Measurements from ENCODE around the gene TNKS1BP1. TPM values are rescaled to one million over a fixed set of nuclear protein-coding genes. Genes with fewer than 3 reads are reported as not detected.

TNKS1BP1 gene
- total and polyA plus RNA-seq, 4 experiments from 2014 or later = 0.52 to 23.7 (median 10.9) TPM

GRCh38 chr11:57273448-57274058, 51.2 kb downstream of the TNKS1BP1 start:
- Histone ChIP-seq H3K27ac (ENCODE audit: low read depth, low read length) (no peak overlapping the region), H3K4me3 (ENCODE audit: low read length in 2 of 2) (no peak overlapping the region), H3K4me1 (ENCODE audit: insufficient read depth, low read length) (no peaks in the 10 kb centered on the region), H3K36me3 (ENCODE audit: insufficient read depth, low read length) (no peaks in the 10 kb centered on the region), H3K9me3 (ENCODE audit: control insufficient read depth in 1 of 2, low read length in 2 of 2) (no peaks in the 10 kb centered on the region), H3K27me3 (ENCODE audit: insufficient read depth, low read length) (peaks cover 4% of the 10 kb centered on the region)
- peaks cover 4 to 20% (median 9%) of the 10 kb centered on the region in 8 donors for H3K9me3 Mint-ChIP-seq
- ChIA-PET CTCF (ENCODE audit: partially characterized antibody) (interaction anchor here (1.2 kb wide), 1 partner anchor 24 kb away, joined by 5 read pairs; no protein-coding TSS in a partner anchor), POLR2A (ENCODE audit: partially characterized antibody) (no interaction called here)
- intact Hi-C loops (cut with micrococcal nuclease) = no loop called here
- DNase-seq = no peak
- peaks cover 3 to 6% (median 4%) of the 10 kb centered on the region in 4 donors for H3K4me1 Mint-ChIP-seq
- H3K4me3 Mint-ChIP-seq = no peak overlapping the region
- no peaks in the 10 kb centered on the region for H3K36me3 Mint-ChIP-seq
- H3K27me3 Mint-ChIP-seq = peaks cover 18 to 21% of the 10 kb centered on the region in 2 donors
- no peak overlapping the region for H3K27ac Mint-ChIP-seq

GRCh38 chr11:57269571-57270021, 55.2 kb downstream of the TNKS1BP1 start:
- no peak for DNase-seq
- H3K27me3 Mint-ChIP-seq = peaks cover 11 to 12% of the 10 kb centered on the region in 2 donors
- intact Hi-C loops (cut with micrococcal nuclease) = no loop called here
- peaks cover 7 to 39% (median 22%) of the 10 kb centered on the region in 8 donors for H3K9me3 Mint-ChIP-seq
- POLR2A ChIA-PET (ENCODE audit: partially characterized antibody) = no interaction called here
- H3K9me3 ChIP-seq (ENCODE audit: control insufficient read depth in 1 of 2, low read length in 2 of 2) = no peaks in the 10 kb centered on the region
- H3K4me1 ChIP-seq (ENCODE audit: insufficient read depth, low read length) = no peaks in the 10 kb centered on the region
- no peak overlapping the region for H3K27ac ChIP-seq (ENCODE audit: low read depth, low read length)
- no peaks in the 10 kb centered on the region for H3K36me3 Mint-ChIP-seq
- no peak overlapping the region for H3K4me3 Mint-ChIP-seq
- H3K4me1 Mint-ChIP-seq = no peaks in the 10 kb centered on the region
- no peak overlapping the region for H3K27ac Mint-ChIP-seq
- CTCF ChIA-PET (ENCODE audit: partially characterized antibody) = interaction anchor here (0.9 to 1.3 kb wide), 2 partner anchors 9 to 20 kb away, joined by 3 read pairs; no protein-coding TSS in a partner anchor
- H3K36me3 ChIP-seq (ENCODE audit: insufficient read depth, low read length) = no peaks in the 10 kb centered on the region
- no peak overlapping the region for H3K4me3 ChIP-seq (ENCODE audit: low read length in 2 of 2)
- H3K27me3 ChIP-seq (ENCODE audit: insufficient read depth, low read length) = no peaks in the 10 kb centered on the region

- H3K4me1 Mint-ChIP-seq = no peaks in the 10 kb centered on the region
- CTCF ChIA-PET (ENCODE audit: partially characterized antibody) = interaction anchor here (1.6 kb wide), 1 partner anchor 16 kb away, joined by 4 read pairs; no protein-coding TSS in a partner anchor
- no peak for DNase-seq
- H3K36me3 ChIP-seq (ENCODE audit: insufficient read depth, low read length) = no peaks in the 10 kb centered on the region
- H3K27ac Mint-ChIP-seq = no peak overlapping the region
- intact Hi-C loops (cut with micrococcal nuclease) = no loop called here
- no peaks in the 10 kb centered on the region for H3K27me3 ChIP-seq (ENCODE audit: insufficient read depth, low read length)
- H3K27ac ChIP-seq (ENCODE audit: low read depth, low read length) = no peak overlapping the region
- H3K4me3 ChIP-seq (ENCODE audit: low read length in 2 of 2) = no peak overlapping the region
- H3K4me1 ChIP-seq (ENCODE audit: insufficient read depth, low read length) = no peaks in the 10 kb centered on the region
- POLR2A ChIA-PET (ENCODE audit: partially characterized antibody) = no interaction called here
- no peak overlapping the region for H3K4me3 Mint-ChIP-seq
- H3K9me3 ChIP-seq (ENCODE audit: control insufficient read depth in 1 of 2, low read length in 2 of 2) = no peaks in the 10 kb centered on the region
- H3K9me3 Mint-ChIP-seq = peaks cover 2 to 24% (median 15%) of the 10 kb centered on the region in 8 donors
- peaks cover 9 to 11% of the 10 kb centered on the region in 2 donors for H3K27me3 Mint-ChIP-seq
- H3K36me3 Mint-ChIP-seq = peaks cover 0 to 4% of the 10 kb centered on the region in 2 donors
Observed at GRCh38 chr11:57266157-57266556, 58.6 kb downstream of the TNKS1BP1 start.

GRCh38 chr11:57263351-57263750, 61.4 kb downstream of the TNKS1BP1 start:
- Mint-ChIP-seq H3K27me3 (peaks cover 13 to 14% of the 10 kb centered on the region in 2 donors), H3K27ac (no peak overlapping the region), H3K4me3 (no peak overlapping the region), H3K4me1 (no peaks in the 10 kb centered on the region), H3K9me3 (peaks cover 2 to 24% (median 14%) of the 10 kb centered on the region in 8 donors), H3K36me3 (peaks cover 0 to 4% of the 10 kb centered on the region in 2 donors)
- intact Hi-C loops (cut with micrococcal nuclease) = no loop called here
- no peaks in the 10 kb centered on the region for H3K4me1 ChIP-seq (ENCODE audit: insufficient read depth, low read length)
- H3K36me3 ChIP-seq (ENCODE audit: insufficient read depth, low read length) = no peaks in the 10 kb centered on the region
- ChIA-PET CTCF (ENCODE audit: partially characterized antibody) (interaction anchor here (0.7 kb wide), 1 partner anchor 14 kb away, joined by 4 read pairs; no protein-coding TSS in a partner anchor), POLR2A (ENCODE audit: partially characterized antibody) (no interaction called here)
- no peaks in the 10 kb centered on the region for H3K9me3 ChIP-seq (ENCODE audit: control insufficient read depth in 1 of 2, low read length in 2 of 2)
- DNase-seq = no peak
- no peak overlapping the region for H3K27ac ChIP-seq (ENCODE audit: low read depth, low read length)
- H3K27me3 ChIP-seq (ENCODE audit: insufficient read depth, low read length) = no peaks in the 10 kb centered on the region
- H3K4me3 ChIP-seq (ENCODE audit: low read length in 2 of 2) = no peak overlapping the region

GRCh38 chr11:57262157-57262556, 62.6 kb downstream of the TNKS1BP1 start:
- Histone ChIP-seq H3K27me3 (ENCODE audit: insufficient read depth, low read length) (no peaks in the 10 kb centered on the region), H3K27ac (ENCODE audit: low read depth, low read length) (no peak overlapping the region), H3K4me3 (ENCODE audit: low read length in 2 of 2) (no peak overlapping the region), H3K36me3 (ENCODE audit: insufficient read depth, low read length) (no peaks in the 10 kb centered on the region), H3K9me3 (ENCODE audit: control insufficient read depth in 1 of 2, low read length in 2 of 2) (no peaks in the 10 kb centered on the region), H3K4me1 (ENCODE audit: insufficient read depth, low read length) (no peaks in the 10 kb centered on the region)
- CTCF ChIA-PET (ENCODE audit: partially characterized antibody) = interaction anchor here (0.7 kb wide), 1 partner anchor 8 kb away, joined by 3 read pairs; no protein-coding TSS in a partner anchor
- H3K9me3 Mint-ChIP-seq = peaks cover 0 to 17% (median 12%) of the 10 kb centered on the region in 8 donors
- H3K4me1 Mint-ChIP-seq = no peaks in the 10 kb centered on the region
- no peak overlapping the region for H3K27ac Mint-ChIP-seq
- H3K36me3 Mint-ChIP-seq = peaks cover 0 to 4% of the 10 kb centered on the region in 2 donors
- intact Hi-C loops (cut with micrococcal nuclease) = no loop called here
- no peak overlapping the region for H3K4me3 Mint-ChIP-seq
- no peak for DNase-seq
- POLR2A ChIA-PET (ENCODE audit: partially characterized antibody) = no interaction called here
- H3K27me3 Mint-ChIP-seq = peaks cover 13 to 14% of the 10 kb centered on the region in 2 donors

GRCh38 chr11:57260937-57261783, 63.6 kb downstream of the TNKS1BP1 start:
- Mint-ChIP-seq H3K27ac (no peak overlapping the region), H3K27me3 (peaks cover 13 to 20% of the 10 kb centered on the region in 2 donors), H3K36me3 (peaks cover 0 to 4% of the 10 kb centered on the region in 2 donors), H3K4me1 (no peaks in the 10 kb centered on the region), H3K9me3 (peaks cover 0 to 24% (median 13%) of the 10 kb centered on the region in 8 donors), H3K4me3 (no peak overlapping the region)
- Histone ChIP-seq H3K4me1 (ENCODE audit: insufficient read depth, low read length) (no peaks in the 10 kb centered on the region), H3K27ac (ENCODE audit: low read depth, low read length) (no peak overlapping the region), H3K4me3 (ENCODE audit: low read length in 2 of 2) (no peak overlapping the region), H3K36me3 (ENCODE audit: insufficient read depth, low read length) (no peaks in the 10 kb centered on the region), H3K27me3 (ENCODE audit: insufficient read depth, low read length) (no peaks in the 10 kb centered on the region), H3K9me3 (ENCODE audit: control insufficient read depth in 1 of 2, low read length in 2 of 2) (no peaks in the 10 kb centered on the region)
- intact Hi-C loops (cut with micrococcal nuclease) = no loop called here
- DNase-seq = no peak
- POLR2A ChIA-PET (ENCODE audit: partially characterized antibody) = no interaction called here
- CTCF ChIA-PET (ENCODE audit: partially characterized antibody) = interaction anchor here (0.6 kb wide), 1 partner anchor 602 kb away, joined by 3 read pairs; no protein-coding TSS in a partner anchor

- Mint-ChIP-seq H3K4me1 (no peaks in the 10 kb centered on the region), H3K27me3 (peaks cover 17 to 46% of the 10 kb centered on the region in 2 donors)
Observed at GRCh38 chr11:57256119-57256518, 68.6 kb downstream of the TNKS1BP1 start.

More at GRCh38 chr11:57256119-57256518, 68.6 kb downstream of the TNKS1BP1 start:
- intact Hi-C loops (cut with micrococcal nuclease) = no loop called here
- Histone ChIP-seq H3K27ac (ENCODE audit: low read depth, low read length) (no peak overlapping the region), H3K4me3 (ENCODE audit: low read length in 2 of 2) (no peak overlapping the region), H3K27me3 (ENCODE audit: insufficient read depth, low read length) (no peaks in the 10 kb centered on the region), H3K4me1 (ENCODE audit: insufficient read depth, low read length) (no peaks in the 10 kb centered on the region), H3K36me3 (ENCODE audit: insufficient read depth, low read length) (no peaks in the 10 kb centered on the region), H3K9me3 (ENCODE audit: control insufficient read depth in 1 of 2, low read length in 2 of 2) (no peaks in the 10 kb centered on the region)
- no peak overlapping the region for H3K4me3 Mint-ChIP-seq
- ChIA-PET POLR2A (ENCODE audit: partially characterized antibody) (no interaction called here), CTCF (ENCODE audit: partially characterized antibody) (interaction anchor here (1.1 kb wide), 1 partner anchor 21 kb away, joined by 3 read pairs; no protein-coding TSS in a partner anchor)
- H3K9me3 Mint-ChIP-seq = peaks cover 0 to 21% (median 8%) of the 10 kb centered on the region in 8 donors
- DNase-seq = no peak
- H3K36me3 Mint-ChIP-seq = no peaks in the 10 kb centered on the region
- no peak overlapping the region for H3K27ac Mint-ChIP-seq
